AG09309 (cell line): Measurements from ENCODE around the gene VAV2.

Experiments used
- DNase-seq: peaks from one replicate; pipeline ENCODE4 v3.0.0-alpha.2; 2010; ENCODE audit warnings: low read depth
- H3K4me3 ChIP-seq: 2 replicates; pipeline ENCODE4 v1.5.1; 2011; ENCODE audit warnings: mild to moderate bottlenecking, low read depth, low read length, moderate library complexity; ENCODE audit not compliant: control insufficient read depth
- CTCF ChIP-seq: IDR thresholded peaks from 2 replicates; pipeline ENCODE4 v1.5.1; 2011; ENCODE audit warnings: mild to moderate bottlenecking, low read depth, low read length, inconsistent platforms; ENCODE audit not compliant: insufficient read depth, control insufficient read depth; ENCODE audit errors: missing control alignments

The VAV2 gene

GRCh38 chr9:133968966-133969617 lies 23.0 kb downstream of the VAV2 start:
- no peak for TF ChIP-seq CTCF
- no peak for DNase-seq
- no peak overlapping the region for H3K4me3 ChIP-seq

GRCh38 chr9:133968428-133968827 lies 23.7 kb downstream of the VAV2 start:
- TF ChIP-seq CTCF = no peak
- H3K4me3 ChIP-seq = no peak overlapping the region
- no peak for DNase-seq

- no peak for DNase-seq
- no peak overlapping the region for H3K4me3 ChIP-seq
- TF ChIP-seq CTCF = no peak
These were observed 24.9 kb downstream of the VAV2 start for GRCh38 chr9:133967024-133967741.

- no peak for TF ChIP-seq CTCF
- no peak for DNase-seq
These were observed 27.7 kb downstream of the VAV2 start for GRCh38 chr9:133964463-133964862.

GRCh38 chr9:133963166-133963565 lies 29.0 kb downstream of the VAV2 start:
- TF ChIP-seq CTCF = no peak
- no peak for DNase-seq
- H3K4me3 ChIP-seq = no peak overlapping the region

More at GRCh38 chr9:133964463-133964862, 27.7 kb downstream of the VAV2 start:
- H3K4me3 ChIP-seq = no peak overlapping the region

- H3K4me3 ChIP-seq = no peak overlapping the region
- no peak for DNase-seq
- TF ChIP-seq CTCF = no peak
These were observed 29.8 kb downstream of the VAV2 start for GRCh38 chr9:133962341-133962740.
